CD4-positive, alpha-beta memory T cell (primary cell): Measurements from ENCODE around the gene BCAR3. TPM values are rescaled to one million over a fixed set of nuclear protein-coding genes. Genes with fewer than 3 reads are reported as not detected.

ENCODE experiments used
- CTCF ChIA-PET: fragments of 350-600 bp; sonication (Branson Sonifier 250); formaldehyde crosslinking; loops from one replicate; lab custom pipeline; 2021; ENCODE audit warnings: inconsistent platforms; ENCODE audit not compliant: partially characterized antibody; lab: Charles Lee
- POLR2A ChIA-PET: fragments of 350-600 bp; sonication (Branson Sonifier 250); formaldehyde crosslinking; loops from one replicate; lab custom pipeline; 2021; ENCODE audit not compliant: partially characterized antibody; lab: Charles Lee
- DNase-seq, 5 donors: peaks; one replicate each; pipeline versions ENCODE4 v3.0.0 to v3.0.0-alpha.2; 2020 to 2022; ENCODE audit warnings: mixed read lengths in 1 of 5
- H3K27ac ChIP-seq: one replicate; pipeline ENCODE4 v1.7.0; 2013; ENCODE audit warnings: low read depth, low read length
- H3K27me3 ChIP-seq: 2 replicates; pipeline ENCODE4 v1.7.0; 2013; ENCODE audit warnings: mild to moderate bottlenecking, low read length, moderate library complexity; ENCODE audit not compliant: insufficient read depth
- H3K36me3 ChIP-seq: 2 replicates; pipeline ENCODE4 v1.7.0; 2013; ENCODE audit warnings: mild to moderate bottlenecking, low read length, moderate library complexity; ENCODE audit not compliant: insufficient read depth
- H3K4me1 ChIP-seq: 2 replicates; pipeline ENCODE4 v1.7.0; 2013; ENCODE audit warnings: mild to moderate bottlenecking, low read length, moderate library complexity; ENCODE audit not compliant: insufficient read depth
- H3K4me3 ChIP-seq, 2 donors: one replicate each; pipeline ENCODE4 v1.7.0; 2013; ENCODE audit warnings: low read length in 2 of 2, mild to moderate bottlenecking in 1 of 2
- H3K9me3 ChIP-seq, 2 donors: one replicate each; pipeline ENCODE4 v1.7.0; 2013; ENCODE audit warnings: low read length in 2 of 2, control low read depth in 1 of 2; ENCODE audit not compliant: control insufficient read depth in 1 of 2
- H3K27ac Mint-ChIP-seq, 7 donors: one replicate each; pipeline ENCODE4 v1.8.0; 2020 to 2021; ENCODE audit warnings: mixed read lengths in 7 of 7, mild to moderate bottlenecking in 6 of 7, inconsistent platforms in 3 of 7, moderate library complexity in 3 of 7
- H3K27me3 Mint-ChIP-seq, 2 donors: one replicate each; pipeline ENCODE4 v1.8.0; 2020 to 2021; ENCODE audit warnings: mixed read lengths in 2 of 2
- H3K36me3 Mint-ChIP-seq, 2 donors: one replicate each; pipeline ENCODE4 v1.8.0; 2020 to 2021; ENCODE audit warnings: mixed read lengths in 2 of 2, inconsistent platforms in 1 of 2, mild to moderate bottlenecking in 1 of 2
- H3K4me1 Mint-ChIP-seq, 4 donors: one replicate each; pipeline ENCODE4 v1.8.0; 2020 to 2021; ENCODE audit warnings: mixed read lengths in 4 of 4, mild to moderate bottlenecking in 1 of 4
- H3K4me3 Mint-ChIP-seq, 8 donors: one replicate each; pipeline ENCODE4 v1.8.0; 2020 to 2021; ENCODE audit warnings: mixed read lengths in 8 of 8, mild to moderate bottlenecking in 7 of 8, moderate library complexity in 6 of 8, inconsistent platforms in 3 of 8
- H3K9me3 Mint-ChIP-seq, 8 donors: one replicate each; pipeline ENCODE4 v1.8.0; 2020 to 2021; ENCODE audit warnings: mixed read lengths in 8 of 8, mild to moderate bottlenecking in 5 of 8, inconsistent platforms in 3 of 8, moderate library complexity in 1 of 8
- intact Hi-C: fragments of 100-400 bp; cut with micrococcal nuclease; formaldehyde crosslinking; loops from one replicate; pipeline ENCODE4 v1.15.1; 2023
- polyA plus RNA-seq, 2 donors: library from polyadenylated mRNA; unstranded; fragments of 300-500 nt; fragmentation: Illumina TruSeq; gene quantifications; one replicate each; pipeline ENCODE4 v1.2.3, GENCODE V29; 2021
- total RNA-seq, 2 experiments: library from RNA; stranded (reverse); gene quantifications; one replicate each; pipeline ENCODE4 v1.2.3, GENCODE V29; 2021

Gene BCAR3
- total and polyA plus RNA-seq, 4 experiments from 2014 or later: 0.39 to 1.2 (median 0.76) TPM

DNA sequence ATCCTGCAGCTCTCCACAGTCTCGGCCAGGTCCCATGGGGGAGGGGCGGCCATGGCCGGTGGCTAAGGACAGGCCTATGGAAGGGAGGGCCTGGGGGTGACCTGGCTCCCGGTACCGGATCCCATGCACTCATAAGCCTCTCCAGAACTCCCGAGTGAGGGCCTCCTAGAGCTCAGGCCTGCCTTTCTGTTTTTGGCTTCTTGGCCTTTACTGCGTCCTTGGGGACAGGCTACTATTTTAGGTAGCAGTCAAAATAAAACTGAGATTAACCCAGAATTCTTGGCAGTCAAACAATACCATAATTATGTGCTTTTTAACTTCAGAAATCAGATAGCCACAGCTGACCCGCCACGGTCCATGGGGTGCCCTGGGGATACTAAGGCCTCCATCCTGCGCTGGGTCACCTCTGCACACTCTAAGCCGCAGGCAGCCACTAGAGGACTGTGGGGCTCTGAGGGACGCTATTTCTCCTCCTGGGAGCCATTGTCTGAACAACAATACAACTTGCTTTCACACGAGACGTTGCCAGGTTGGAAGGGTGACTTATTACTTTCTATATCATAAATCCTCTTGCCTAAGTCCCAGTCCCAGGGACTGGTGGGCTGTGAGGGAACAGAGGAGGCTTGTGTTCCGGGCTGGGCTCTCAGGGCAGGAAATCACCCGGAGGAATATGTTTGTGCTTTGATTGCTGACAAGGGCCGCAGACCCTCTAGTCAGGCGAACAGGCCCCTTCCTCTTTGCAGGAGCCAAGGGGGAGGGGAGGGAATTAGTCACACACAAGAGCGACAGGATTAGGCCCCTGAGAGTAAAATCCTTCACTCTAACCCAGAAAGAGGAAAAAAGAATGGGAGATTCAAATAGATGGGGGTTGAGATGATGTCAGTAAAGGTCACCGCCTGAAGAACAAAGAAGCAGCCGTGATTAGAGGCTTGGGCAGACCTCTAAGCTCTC lies 40.7 kb upstream of the BCAR3 start:
- Histone ChIP-seq H3K4me3 (no peak overlapping the region), H3K27me3 (no peaks in the 10 kb centered on the region), H3K9me3 (no peaks in the 10 kb centered on the region), H3K27ac (no peak overlapping the region), H3K4me1 (no peaks in the 10 kb centered on the region), H3K36me3 (no peaks in the 10 kb centered on the region)
- no peak for DNase-seq
- no peak overlapping the region for H3K27ac Mint-ChIP-seq
- H3K9me3 Mint-ChIP-seq: peaks cover 0 to 7% (median 0%) of the 10 kb centered on the region in 8 donors
- no peaks in the 10 kb centered on the region for H3K27me3 Mint-ChIP-seq
- no peaks in the 10 kb centered on the region for H3K36me3 Mint-ChIP-seq
- ChIA-PET CTCF (no interaction called here), POLR2A (no interaction called here)
- no peaks in the 10 kb centered on the region for H3K4me1 Mint-ChIP-seq
- intact Hi-C loops: no loop called here
- H3K4me3 Mint-ChIP-seq: no peak overlapping the region

DNA sequence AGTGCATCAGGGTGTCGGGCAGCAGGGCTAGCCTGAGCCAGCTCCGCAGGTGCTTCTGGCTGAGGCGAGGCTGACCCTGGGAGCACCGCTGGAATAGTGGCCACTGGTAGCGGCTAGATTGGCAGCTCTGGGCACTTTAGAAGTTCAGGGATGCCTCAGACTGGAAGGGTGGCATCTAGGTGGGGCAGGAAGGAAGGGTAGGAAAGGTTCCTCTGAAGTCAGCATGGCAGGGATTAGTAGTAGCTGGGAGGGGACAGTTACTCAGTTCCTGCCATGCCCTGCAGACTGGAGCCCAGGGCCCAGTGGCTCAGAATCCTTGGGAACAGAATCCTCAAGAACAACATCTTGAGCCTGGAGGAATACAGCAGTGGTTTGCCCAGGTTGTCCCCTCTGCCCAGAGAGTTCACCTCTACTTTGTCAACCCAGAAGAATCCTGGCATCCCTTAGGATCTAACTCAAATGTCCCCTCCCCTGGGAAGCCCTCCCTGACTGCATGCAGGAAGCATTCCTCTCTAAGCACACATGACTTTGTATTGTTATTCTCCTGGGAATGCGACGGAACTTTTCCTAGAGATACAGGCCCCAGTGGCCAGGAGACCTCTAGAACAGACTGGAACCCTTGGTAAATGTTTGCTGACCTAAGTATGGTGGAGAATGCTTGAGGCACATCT lies 39.5 kb upstream of the BCAR3 start:
- intact Hi-C loops: no loop called here
- ChIA-PET CTCF (no interaction called here), POLR2A (no interaction called here)
- Mint-ChIP-seq H3K27me3 (no peaks in the 10 kb centered on the region), H3K4me3 (no peak overlapping the region), H3K4me1 (peaks cover 0 to 8% (median 1%) of the 10 kb centered on the region in 4 donors), H3K27ac (no peak overlapping the region), H3K9me3 (peaks cover 0 to 16% (median 6%) of the 10 kb centered on the region in 8 donors), H3K36me3 (no peaks in the 10 kb centered on the region)
- no peaks in the 10 kb centered on the region for H3K9me3 ChIP-seq
- DNase-seq: no peak
- H3K27me3 ChIP-seq: no peaks in the 10 kb centered on the region
- no peak overlapping the region for H3K4me3 ChIP-seq
- H3K27ac ChIP-seq: no peak overlapping the region
- H3K36me3 ChIP-seq: no peaks in the 10 kb centered on the region
- peaks cover under 1% of the 10 kb centered on the region for H3K4me1 ChIP-seq

- Mint-ChIP-seq H3K36me3 (no peaks in the 10 kb centered on the region), H3K4me1 (peaks cover 10 to 25% (median 17%) of the 10 kb centered on the region in 4 donors), H3K4me3 (no peak overlapping the region), H3K27me3 (peaks cover 0 to 2% of the 10 kb centered on the region in 2 donors), H3K27ac (no peak overlapping the region), H3K9me3 (peaks cover 0 to 16% (median 6%) of the 10 kb centered on the region in 8 donors)
- intact Hi-C loops: no loop called here
- DNase-seq: no peak
- H3K4me1 ChIP-seq: peaks cover 17% of the 10 kb centered on the region
- no peaks in the 10 kb centered on the region for H3K9me3 ChIP-seq
- POLR2A ChIA-PET: no interaction called here
- H3K27ac ChIP-seq: no peak overlapping the region
- H3K4me3 ChIP-seq: no peak overlapping the region
- H3K36me3 ChIP-seq: no peaks in the 10 kb centered on the region
- CTCF ChIA-PET: no interaction called here
- no peaks in the 10 kb centered on the region for H3K27me3 ChIP-seq
Measured at GRCh38 chr1:93717640-93718039, 36.0 kb upstream of the BCAR3 start.

DNA sequence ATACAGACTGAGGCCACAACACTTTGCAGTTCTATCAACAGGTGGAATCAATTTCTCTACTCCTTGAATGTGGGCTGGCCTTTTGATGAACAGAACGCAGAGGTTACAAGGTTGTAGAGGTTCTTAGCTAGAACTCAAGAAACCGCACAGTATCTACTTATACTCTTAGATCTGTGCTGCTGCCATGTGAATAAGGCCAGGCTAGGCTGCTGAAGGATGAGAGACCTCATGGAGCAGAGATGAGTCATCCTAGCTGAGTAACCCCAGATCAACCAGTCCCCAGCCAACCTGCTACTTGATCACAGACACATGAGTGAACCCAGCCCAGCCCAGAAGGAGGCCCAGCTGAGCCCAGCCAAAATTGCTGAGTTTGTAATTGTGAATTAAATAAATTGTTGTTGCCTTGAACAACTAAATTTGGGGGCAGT lies 35.3 kb upstream of the BCAR3 start:
- DNase-seq: no peak
- no peaks in the 10 kb centered on the region for H3K36me3 ChIP-seq
- H3K9me3 ChIP-seq: no peaks in the 10 kb centered on the region
- Mint-ChIP-seq H3K36me3 (no peaks in the 10 kb centered on the region), H3K27ac (peak overlapping the region in 2 of 7 donors; percentile 40 to 81), H3K27me3 (peaks cover 0 to 2% of the 10 kb centered on the region in 2 donors), H3K9me3 (peaks cover 0 to 16% (median 6%) of the 10 kb centered on the region in 8 donors), H3K4me3 (no peak overlapping the region), H3K4me1 (peaks cover 15 to 32% (median 23%) of the 10 kb centered on the region in 4 donors)
- CTCF ChIA-PET: interaction anchor here (1.6 kb wide), 1 partner anchor 193 kb away, joined by 4 read pairs; no protein-coding TSS in a partner anchor
- H3K4me3 ChIP-seq: no peak overlapping the region
- no peaks in the 10 kb centered on the region for H3K27me3 ChIP-seq
- H3K27ac ChIP-seq: no peak overlapping the region
- intact Hi-C loops: no loop called here
- H3K4me1 ChIP-seq: peaks cover 23% of the 10 kb centered on the region
- POLR2A ChIA-PET: no interaction called here

GRCh38 chr1:93716163-93716562 lies 34.5 kb upstream of the BCAR3 start:
- peaks cover 0 to 16% (median 6%) of the 10 kb centered on the region in 8 donors for H3K9me3 Mint-ChIP-seq
- CTCF ChIA-PET: interaction anchor here (1.6 kb wide), 1 partner anchor 194 kb away, joined by 4 read pairs; no protein-coding TSS in a partner anchor
- H3K36me3 Mint-ChIP-seq: no peaks in the 10 kb centered on the region
- POLR2A ChIA-PET: no interaction called here
- no peak overlapping the region for H3K4me3 Mint-ChIP-seq
- H3K27me3 ChIP-seq: no peaks in the 10 kb centered on the region
- H3K9me3 ChIP-seq: no peaks in the 10 kb centered on the region
- peaks cover 23% of the 10 kb centered on the region for H3K4me1 ChIP-seq
- peaks cover 0 to 2% of the 10 kb centered on the region in 2 donors for H3K27me3 Mint-ChIP-seq
- no peak for DNase-seq
- peaks cover 18 to 32% (median 25%) of the 10 kb centered on the region in 4 donors for H3K4me1 Mint-ChIP-seq
- no peak overlapping the region for H3K27ac Mint-ChIP-seq
- H3K36me3 ChIP-seq: no peaks in the 10 kb centered on the region
- H3K4me3 ChIP-seq: no peak overlapping the region
- intact Hi-C loops: no loop called here
- H3K27ac ChIP-seq: no peak overlapping the region

DNA sequence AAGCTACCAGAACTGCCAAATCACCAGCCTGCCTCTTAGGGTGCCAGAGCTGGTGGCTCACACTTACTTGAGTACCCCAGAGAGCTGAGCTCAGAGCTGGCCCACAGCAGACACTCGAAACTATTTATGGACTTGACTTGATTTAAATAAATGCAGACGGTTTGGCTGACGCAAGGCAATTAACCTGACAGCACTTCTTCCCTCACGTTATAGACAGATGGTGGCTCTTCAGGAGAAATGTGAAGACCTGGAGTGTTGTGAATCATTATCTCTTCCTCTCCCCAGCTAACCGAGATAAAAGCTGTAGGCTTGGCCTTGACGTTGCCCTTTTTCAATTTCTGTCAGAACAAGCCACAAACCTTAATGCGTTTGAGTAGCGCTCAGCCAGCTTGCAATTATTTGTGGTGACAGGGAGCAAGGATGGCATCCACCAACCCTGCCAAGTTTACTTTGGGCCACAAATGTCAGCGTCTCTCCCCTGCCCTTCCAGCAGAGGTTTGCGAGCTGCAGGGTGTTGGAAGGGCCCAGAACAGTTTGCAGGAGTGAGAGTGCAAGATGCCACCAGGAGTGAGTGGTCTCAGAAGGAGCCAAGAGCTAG lies 34.0 kb upstream of the BCAR3 start:
- no peak overlapping the region for H3K4me3 ChIP-seq
- no peak for DNase-seq
- ChIA-PET CTCF (interaction anchor here (1.6 kb wide), 1 partner anchor 194 kb away, joined by 4 read pairs; no protein-coding TSS in a partner anchor), POLR2A (no interaction called here)
- Mint-ChIP-seq H3K36me3 (no peaks in the 10 kb centered on the region), H3K27me3 (peaks cover 0 to 2% of the 10 kb centered on the region in 2 donors), H3K27ac (peak overlapping the region in 4 of 7 donors; percentile 12 to 57 (median 41)), H3K4me3 (peak overlapping the region in 2 of 8 donors; percentile 1 to 6), H3K9me3 (peaks cover 0 to 16% (median 6%) of the 10 kb centered on the region in 8 donors), H3K4me1 (peaks cover 18 to 33% (median 25%) of the 10 kb centered on the region in 4 donors)
- intact Hi-C loops: no loop called here
- H3K9me3 ChIP-seq: no peaks in the 10 kb centered on the region
- H3K4me1 ChIP-seq: peaks cover 23% of the 10 kb centered on the region
- no peaks in the 10 kb centered on the region for H3K27me3 ChIP-seq
- H3K27ac ChIP-seq: no peak overlapping the region
- no peaks in the 10 kb centered on the region for H3K36me3 ChIP-seq
